Astrocyte (in vitro differentiated cells and primary cell): ENCODE measurements around the gene BMP6. TPM values are rescaled to one million over a fixed set of nuclear protein-coding genes. Genes with fewer than 3 reads are reported as not detected.

Experiments
- DNase-seq: peaks from one replicate; pipeline ENCODE4 v3.0.0-alpha.2; 2010; ENCODE audit warnings: low read depth
- FAIRE-seq: peaks from 2 replicates; lab custom pipeline; 2011; peaks lifted over from hg19 to GRCh38; lab: Jason Lieb, UNC
- H2AFZ ChIP-seq: 2 replicates; pipeline ENCODE4 v1.6.0; 2012; ENCODE audit warnings: low read depth, low read length, inconsistent platforms
- H3K27ac ChIP-seq: 2 replicates; pipeline ENCODE4 v1.5.1; 2011; ENCODE audit warnings: low read depth, low read length, inconsistent platforms
- H3K27me3 ChIP-seq: 2 replicates; pipeline ENCODE4 v1.6.0; 2011; ENCODE audit warnings: low read length, inconsistent platforms; ENCODE audit not compliant: insufficient read depth
- H3K36me3 ChIP-seq: 2 replicates; pipeline ENCODE4 v1.5.1; 2011; ENCODE audit warnings: low read length, inconsistent platforms; ENCODE audit not compliant: insufficient read depth
- H3K4me1 ChIP-seq: 2 replicates; pipeline ENCODE4 v1.5.1; 2011; ENCODE audit warnings: low read length, inconsistent platforms; ENCODE audit not compliant: insufficient read depth
- H3K4me2 ChIP-seq: 2 replicates; pipeline ENCODE4 v1.6.0; 2012; ENCODE audit warnings: low read length, inconsistent platforms
- H3K4me3 ChIP-seq: 2 replicates; pipeline ENCODE4 v1.5.1; 2011; ENCODE audit warnings: low read depth, mild to moderate bottlenecking, low read length, inconsistent platforms; ENCODE audit not compliant: insufficient read depth
- H3K79me2 ChIP-seq: 2 replicates; pipeline ENCODE4 v1.6.0; 2012; ENCODE audit warnings: mild to moderate bottlenecking, low read length, inconsistent platforms; ENCODE audit not compliant: insufficient read depth
- H3K9ac ChIP-seq: 2 replicates; pipeline ENCODE4 v1.6.0; 2012; ENCODE audit warnings: mild to moderate bottlenecking, low read length, inconsistent platforms
- H3K9me3 ChIP-seq: 2 replicates; pipeline ENCODE4 v1.5.1; 2012; ENCODE audit warnings: low read depth, mild to moderate bottlenecking, low read length, inconsistent platforms; ENCODE audit not compliant: insufficient read depth
- H4K20me1 ChIP-seq: 2 replicates; pipeline ENCODE4 v1.6.0; 2012; ENCODE audit warnings: low read length, inconsistent platforms; ENCODE audit not compliant: insufficient read depth
- H3K27ac Mint-ChIP-seq: one replicate; pipeline ENCODE4 v1.8.0; 2021; ENCODE audit warnings: mild to moderate bottlenecking, mixed read lengths; ENCODE audit not compliant: unreplicated experiment
- H3K27me3 Mint-ChIP-seq: one replicate; pipeline ENCODE4 v1.8.0; 2021; ENCODE audit warnings: low read depth, mixed read lengths; ENCODE audit not compliant: unreplicated experiment
- H3K36me3 Mint-ChIP-seq: one replicate; pipeline ENCODE4 v1.8.0; 2021; ENCODE audit warnings: low read depth, mixed read lengths; ENCODE audit not compliant: unreplicated experiment
- H3K4me1 Mint-ChIP-seq: one replicate; pipeline ENCODE4 v1.8.0; 2021; ENCODE audit warnings: low read depth, mixed read lengths; ENCODE audit not compliant: unreplicated experiment
- H3K4me3 Mint-ChIP-seq: one replicate; pipeline ENCODE4 v1.8.0; 2021; ENCODE audit warnings: mild to moderate bottlenecking, moderate library complexity, mixed read lengths; ENCODE audit not compliant: unreplicated experiment
- H3K9me3 Mint-ChIP-seq: one replicate; pipeline ENCODE4 v1.8.0; 2021; ENCODE audit warnings: mild to moderate bottlenecking, mixed read lengths; ENCODE audit not compliant: unreplicated experiment
- CTCF ChIP-seq: IDR thresholded peaks from 2 replicates; pipeline ENCODE4 v1.5.1; 2011; ENCODE audit warnings: low read depth, mild to moderate bottlenecking, inconsistent platforms, low read length, moderate library complexity; ENCODE audit not compliant: insufficient read depth
- EZH2 ChIP-seq: IDR thresholded peaks from 2 replicates; pipeline ENCODE4 v1.6.1; 2012; ENCODE audit warnings: mild to moderate bottlenecking, low read length, inconsistent platforms; ENCODE audit not compliant: insufficient read depth
- total RNA-seq: library from RNA; stranded (reverse); gene quantifications from 2 replicates; pipeline ENCODE4 v1.2.1, GENCODE V29; 2021

The BMP6 gene
- total RNA-seq, 1 donor from 2014 or later = 2.8 TPM

- TF ChIP-seq EZH2 = no peak
- no peak overlapping the region for H3K4me2 ChIP-seq
- Mint-ChIP-seq H3K36me3 (peaks cover 4% of the 10 kb centered on the region), H3K27me3 (peaks cover 5% of the 10 kb centered on the region), H3K4me1 (peaks cover 9% of the 10 kb centered on the region), H3K4me3 (no peak overlapping the region), H3K27ac (no peak overlapping the region), H3K9me3 (no peaks in the 10 kb centered on the region)
- H3K79me2 ChIP-seq = no peaks in the 10 kb centered on the region
- no peak overlapping the region for H3K27ac ChIP-seq
- H3K27me3 ChIP-seq = no peaks in the 10 kb centered on the region
- H4K20me1 ChIP-seq = no peaks in the 10 kb centered on the region
- DNase-seq (no peak), FAIRE-seq (no peak)
- no peak overlapping the region for H2AFZ ChIP-seq
- H3K4me1 ChIP-seq = peaks cover 14% of the 10 kb centered on the region
- no peak overlapping the region for H3K4me3 ChIP-seq
- H3K9ac ChIP-seq = no peak overlapping the region
- H3K9me3 ChIP-seq = no peaks in the 10 kb centered on the region
- no peaks in the 10 kb centered on the region for H3K36me3 ChIP-seq
Measured at GRCh38 chr6:7825986-7826385, 100.1 kb downstream of the BMP6 start.

- H3K27me3 Mint-ChIP-seq = peaks cover 5% of the 10 kb centered on the region
- Histone ChIP-seq H3K79me2 (no peaks in the 10 kb centered on the region), H3K4me2 (peak overlapping the region; percentile 55), H3K27ac (no peak overlapping the region), H3K4me3 (no peak overlapping the region), H3K9ac (no peak overlapping the region), H3K36me3 (no peaks in the 10 kb centered on the region), H4K20me1 (no peaks in the 10 kb centered on the region), H2AFZ (no peak overlapping the region), H3K4me1 (peaks cover 14% of the 10 kb centered on the region), H3K9me3 (no peaks in the 10 kb centered on the region), H3K27me3 (no peaks in the 10 kb centered on the region)
- no peak overlapping the region for H3K27ac Mint-ChIP-seq
- no peak overlapping the region for H3K4me3 Mint-ChIP-seq
- H3K4me1 Mint-ChIP-seq = peaks cover 9% of the 10 kb centered on the region
- DNase-seq = no peak
- no peak for TF ChIP-seq EZH2
- no peak for TF ChIP-seq CTCF
- no peaks in the 10 kb centered on the region for H3K9me3 Mint-ChIP-seq
- H3K36me3 Mint-ChIP-seq = peaks cover 4% of the 10 kb centered on the region
- FAIRE-seq = peak; percentile 62
Measured at GRCh38 chr6:7827142-7827541, 101.2 kb downstream of the BMP6 start.

GRCh38 chr6:7828124-7828523 lies 102.2 kb downstream of the BMP6 start:
- Histone ChIP-seq H3K4me1 (peaks cover 14% of the 10 kb centered on the region), H3K9me3 (no peaks in the 10 kb centered on the region), H4K20me1 (no peaks in the 10 kb centered on the region), H3K4me3 (no peak overlapping the region), H3K4me2 (no peak overlapping the region), H3K36me3 (no peaks in the 10 kb centered on the region), H3K9ac (no peak overlapping the region), H3K79me2 (no peaks in the 10 kb centered on the region), H3K27me3 (no peaks in the 10 kb centered on the region), H2AFZ (no peak overlapping the region), H3K27ac (no peak overlapping the region)
- DNase-seq (no peak), FAIRE-seq (no peak)
- Mint-ChIP-seq H3K27me3 (peaks cover 5% of the 10 kb centered on the region), H3K27ac (no peak overlapping the region), H3K4me1 (peaks cover 9% of the 10 kb centered on the region), H3K36me3 (peaks cover 4% of the 10 kb centered on the region), H3K9me3 (no peaks in the 10 kb centered on the region), H3K4me3 (no peak overlapping the region)
- TF ChIP-seq CTCF (no peak), EZH2 (no peak)
